Trophoblast cell (in vitro differentiated cells and primary cell): Measurements from ENCODE around the gene ALKBH4.

Experiments
- DNase-seq, 2 donors: peaks; one replicate each; pipeline ENCODE4 v3.0.0-alpha.2; 2016
- H2AFZ ChIP-seq: 2 replicates; pipeline ENCODE4 v1.6.1; 2013; ENCODE audit warnings: low read length, moderate library complexity, mild to moderate bottlenecking; ENCODE audit not compliant: insufficient read depth, poor library complexity
- H2AK5ac ChIP-seq: 2 replicates; pipeline ENCODE4 v1.6.1; 2013; ENCODE audit warnings: mild to moderate bottlenecking, low read length
- H2BK120ac ChIP-seq: 2 replicates; pipeline ENCODE4 v1.6.1; 2013; ENCODE audit warnings: low read length, mild to moderate bottlenecking, moderate library complexity; ENCODE audit not compliant: insufficient read depth, poor library complexity
- H2BK12ac ChIP-seq: 2 replicates; pipeline ENCODE4 v1.6.1; 2013; ENCODE audit warnings: mild to moderate bottlenecking, low read length, moderate library complexity
- H2BK5ac ChIP-seq: 2 replicates; pipeline ENCODE4 v1.6.1; 2013; ENCODE audit warnings: low read length, low read depth, moderate library complexity, mild to moderate bottlenecking; ENCODE audit not compliant: poor library complexity
- H3K14ac ChIP-seq: 2 replicates; pipeline ENCODE4 v1.6.1; 2013; ENCODE audit warnings: mild to moderate bottlenecking, low read length
- H3K18ac ChIP-seq: 2 replicates; pipeline ENCODE4 v1.6.1; 2013; ENCODE audit warnings: mild to moderate bottlenecking, low read length
- H3K23ac ChIP-seq: 2 replicates; pipeline ENCODE4 v1.6.1; 2013; ENCODE audit warnings: low read length
- H3K27ac ChIP-seq: 2 replicates; pipeline ENCODE4 v1.5.1; 2013; ENCODE audit warnings: low read depth, mild to moderate bottlenecking, inconsistent platforms, low read length, moderate library complexity
- H3K27me3 ChIP-seq: 2 replicates; pipeline ENCODE4 v1.6.1; 2013; ENCODE audit warnings: inconsistent platforms, mild to moderate bottlenecking, low read length, moderate library complexity; ENCODE audit not compliant: insufficient read depth
- H3K36me3 ChIP-seq, 2 experiments: 1 replicate in 1 of 2; 2 replicates in 1 of 2; pipeline ENCODE4 v1.6.1; 2013; ENCODE audit warnings: low read length in 2 of 2, mild to moderate bottlenecking in 2 of 2, moderate library complexity in 1 of 2; ENCODE audit not compliant: insufficient read depth in 2 of 2, control insufficient read depth in 1 of 2
- H3K4ac ChIP-seq: 2 replicates; pipeline ENCODE4 v1.6.1; 2013; ENCODE audit warnings: low read depth, mild to moderate bottlenecking, low read length, moderate library complexity
- H3K4me1 ChIP-seq, 2 experiments: 1 replicate in 1 of 2; 2 replicates in 1 of 2; pipeline ENCODE4 v1.6.1; 2013; ENCODE audit warnings: low read length in 2 of 2, mild to moderate bottlenecking in 2 of 2, moderate library complexity in 1 of 2; ENCODE audit not compliant: insufficient read depth in 2 of 2, control insufficient read depth in 1 of 2
- H3K4me2 ChIP-seq: 2 replicates; pipeline ENCODE4 v1.6.1; 2013; ENCODE audit warnings: inconsistent platforms, mild to moderate bottlenecking, low read length, moderate library complexity
- H3K4me3 ChIP-seq: 2 replicates; pipeline ENCODE4 v1.5.1; 2013; ENCODE audit warnings: mild to moderate bottlenecking, low read depth, low read length, inconsistent platforms
- H3K79me1 ChIP-seq: one replicate; pipeline ENCODE4 v1.6.1; 2013; ENCODE audit warnings: low read length
- H3K79me2 ChIP-seq: 2 replicates; pipeline ENCODE4 v1.6.1; 2013; ENCODE audit warnings: low read length, mild to moderate bottlenecking; ENCODE audit not compliant: control insufficient read depth, insufficient read depth, poor library complexity
- H3K9ac ChIP-seq: 2 replicates; pipeline ENCODE4 v1.6.1; 2013; ENCODE audit warnings: mild to moderate bottlenecking, low read length
- H3K9me3 ChIP-seq: 2 replicates; pipeline ENCODE4 v1.6.1; 2013; ENCODE audit warnings: low read depth, mild to moderate bottlenecking, control low read depth, inconsistent platforms, low read length; ENCODE audit not compliant: insufficient read depth
- H4K12ac ChIP-seq: 2 replicates; pipeline ENCODE4 v1.6.1; 2013; ENCODE audit warnings: low read depth, mild to moderate bottlenecking, low read length, moderate library complexity
- H4K8ac ChIP-seq: 2 replicates; pipeline ENCODE4 v1.6.1; 2013; ENCODE audit warnings: low read depth, mild to moderate bottlenecking, low read length, moderate library complexity
- H4K91ac ChIP-seq: one replicate; pipeline ENCODE4 v1.6.1; 2013; ENCODE audit warnings: low read depth, mild to moderate bottlenecking, low read length, moderate library complexity
- WGBS: extraction: QIAGEN DNeasy Blood & Tissue Kit; methylation state at CpG from one replicate; pipeline ENCODE4 v1.1.7; 2013; ENCODE audit warnings: missing lambda C conversion rate; ENCODE audit not compliant: insufficient read length, insufficient coverage; ENCODE audit errors: extremely low coverage; 5-methylcytosine and 5-hydroxymethylcytosine counted together

Gene ALKBH4

DNA sequence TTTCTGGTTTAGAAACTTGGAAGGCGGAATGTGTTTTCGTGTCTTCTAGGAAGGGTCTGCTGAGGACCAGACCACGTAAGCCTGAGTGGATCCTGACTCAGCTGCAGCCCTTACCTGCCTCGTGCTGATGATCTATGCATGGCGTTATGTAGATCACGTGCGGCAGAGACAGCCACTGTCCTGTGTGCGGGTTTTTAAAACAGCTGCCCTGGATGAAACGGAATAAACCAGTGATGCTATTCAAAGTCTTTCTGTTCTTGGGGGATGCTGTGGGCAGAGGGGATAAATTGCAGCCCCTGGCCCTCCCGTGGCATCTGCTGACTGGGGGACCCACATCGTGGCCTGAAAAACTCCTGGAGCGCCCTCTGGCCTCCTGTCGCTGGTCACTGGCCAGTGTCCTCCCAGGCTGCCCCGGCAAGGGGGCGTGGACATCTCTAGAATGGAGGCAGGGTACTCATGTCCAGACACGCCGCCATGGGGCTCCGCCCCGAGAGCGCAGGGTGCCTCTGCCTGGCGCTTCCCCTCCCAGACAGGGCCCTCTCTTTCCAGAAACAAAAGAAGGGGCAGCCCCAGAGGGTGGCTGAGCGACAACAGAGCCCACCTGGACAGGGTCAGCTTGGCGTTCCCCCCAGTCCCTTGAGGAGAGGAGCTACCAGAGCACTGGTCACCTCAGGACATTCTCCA is 13.2 kb downstream of the ALKBH4 start:
- H2AK5ac ChIP-seq, result no peak overlapping the region
- no peaks in the 10 kb centered on the region for H3K27me3 ChIP-seq
- WGBS, result no CpG with 5 or more reads among the region's 23 CpGs

GRCh38 chr7:102450242-102450641 is 14.4 kb downstream of the ALKBH4 start:
- no peak overlapping the region for H3K27ac ChIP-seq
- no peak for DNase-seq
- WGBS, result no CpG with 5 or more reads among the region's 6 CpGs

More for the DNA sequence above, 13.2 kb downstream of the ALKBH4 start:
- Histone ChIP-seq H2BK120ac (no peak overlapping the region), H3K4me2 (peak overlapping the region; percentile 5), H3K36me3 (peaks cover 20 to 21% of the 10 kb centered on the region in 2 experiments), H3K14ac (no peak overlapping the region), H3K9me3 (no peaks in the 10 kb centered on the region), H3K79me2 (no peaks in the 10 kb centered on the region), H3K4ac (no peak overlapping the region), H3K4me3 (no peak overlapping the region), H4K12ac (peak overlapping the region; percentile 39), H3K27ac (no peak overlapping the region), H3K18ac (peak overlapping the region; percentile 71), H3K9ac (no peak overlapping the region), H3K23ac (no peak overlapping the region), H4K8ac (peak overlapping the region; percentile 24), H2BK5ac (no peak overlapping the region), H3K4me1 (peaks cover 3 to 5% of the 10 kb centered on the region in 2 experiments), H2AFZ (no peak overlapping the region), H3K79me1 (peaks cover 2% of the 10 kb centered on the region), H2BK12ac (no peak overlapping the region), H4K91ac (peak overlapping the region; percentile 40)
- peak; percentile 71 to 76 for DNase-seq

DNA sequence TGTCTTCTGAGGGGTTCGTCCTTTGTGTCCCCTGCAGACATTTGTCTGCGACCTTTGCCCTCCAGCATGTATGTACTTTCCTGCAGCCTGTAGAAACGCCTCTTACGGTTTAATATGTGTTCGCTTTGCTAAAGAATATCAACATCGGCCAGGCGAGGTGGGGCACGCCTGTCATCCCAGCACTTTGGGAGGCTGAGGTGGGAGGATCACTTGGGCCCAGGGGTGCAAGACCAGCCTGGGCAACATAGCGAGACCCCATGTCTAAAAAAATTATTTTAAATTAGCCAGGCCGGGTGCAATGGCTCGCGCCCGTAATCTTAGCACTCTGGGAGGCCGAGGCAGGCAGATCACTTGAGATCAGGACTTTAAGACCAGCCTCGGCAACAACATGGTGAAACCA is 15.5 kb downstream of the ALKBH4 start:
- no peak overlapping the region for H3K4me3 ChIP-seq
- no peak overlapping the region for H2BK5ac ChIP-seq
- H3K23ac ChIP-seq, result no peak overlapping the region
- H3K4me1 ChIP-seq, result peaks cover 3 to 5% of the 10 kb centered on the region in 2 experiments
- H2AK5ac ChIP-seq, result no peak overlapping the region
- H3K79me1 ChIP-seq, result peaks cover 2% of the 10 kb centered on the region
- DNase-seq, result no peak
- H2BK12ac ChIP-seq, result no peak overlapping the region
- peaks cover 22 to 27% of the 10 kb centered on the region in 2 experiments for H3K36me3 ChIP-seq
- no peak overlapping the region for H4K12ac ChIP-seq
- H3K4me2 ChIP-seq, result no peak overlapping the region
- no peaks in the 10 kb centered on the region for H3K79me2 ChIP-seq
- H3K27me3 ChIP-seq, result no peaks in the 10 kb centered on the region
- no peak overlapping the region for H3K14ac ChIP-seq
- H3K9ac ChIP-seq, result no peak overlapping the region
- H2AFZ ChIP-seq, result no peak overlapping the region
- no peak overlapping the region for H3K27ac ChIP-seq
- H2BK120ac ChIP-seq, result no peak overlapping the region
- WGBS, result no CpG with 5 or more reads among the region's 15 CpGs
- H4K8ac ChIP-seq, result no peak overlapping the region
- no peak overlapping the region for H3K18ac ChIP-seq
- H3K4ac ChIP-seq, result no peak overlapping the region
- no peaks in the 10 kb centered on the region for H3K9me3 ChIP-seq
- no peak overlapping the region for H4K91ac ChIP-seq

More at GRCh38 chr7:102450242-102450641, 14.4 kb downstream of the ALKBH4 start:
- no peaks in the 10 kb centered on the region for H3K27me3 ChIP-seq
- H3K23ac ChIP-seq, result no peak overlapping the region
- H3K4me2 ChIP-seq, result no peak overlapping the region
- peaks cover 3 to 5% of the 10 kb centered on the region in 2 experiments for H3K4me1 ChIP-seq
- H2AFZ ChIP-seq, result no peak overlapping the region
- H3K79me2 ChIP-seq, result no peaks in the 10 kb centered on the region
- H4K91ac ChIP-seq, result no peak overlapping the region
- no peak overlapping the region for H3K4me3 ChIP-seq
- H4K12ac ChIP-seq, result no peak overlapping the region
- H2BK5ac ChIP-seq, result no peak overlapping the region
- no peak overlapping the region for H4K8ac ChIP-seq
- H3K9ac ChIP-seq, result peak overlapping the region; percentile 38
- no peak overlapping the region for H2BK12ac ChIP-seq
- no peak overlapping the region for H2AK5ac ChIP-seq
- H2BK120ac ChIP-seq, result no peak overlapping the region
- H3K4ac ChIP-seq, result no peak overlapping the region
- no peaks in the 10 kb centered on the region for H3K9me3 ChIP-seq
- H3K18ac ChIP-seq, result no peak overlapping the region
- peaks cover 19 to 24% of the 10 kb centered on the region in 2 experiments for H3K36me3 ChIP-seq
- peaks cover 2% of the 10 kb centered on the region for H3K79me1 ChIP-seq
- H3K14ac ChIP-seq, result no peak overlapping the region

GRCh38 chr7:102447311-102447710 is 17.4 kb downstream of the ALKBH4 start:
- no peaks in the 10 kb centered on the region for H3K9me3 ChIP-seq
- H4K91ac ChIP-seq, result no peak overlapping the region
- H3K4me3 ChIP-seq, result no peak overlapping the region
- no peaks in the 10 kb centered on the region for H3K27me3 ChIP-seq
- H3K18ac ChIP-seq, result no peak overlapping the region
- no peak overlapping the region for H3K27ac ChIP-seq
- H3K79me1 ChIP-seq, result peaks cover 2% of the 10 kb centered on the region
- no peak overlapping the region for H3K23ac ChIP-seq
- no peak overlapping the region for H2BK5ac ChIP-seq
- no peak overlapping the region for H2AFZ ChIP-seq
- no peak overlapping the region for H3K14ac ChIP-seq
- peaks cover 3 to 5% of the 10 kb centered on the region in 2 experiments for H3K4me1 ChIP-seq
- no peaks in the 10 kb centered on the region for H3K79me2 ChIP-seq
- WGBS, result no CpG with 5 or more reads among the region's 14 CpGs
- DNase-seq, result no peak
- peaks cover 22 to 27% of the 10 kb centered on the region in 2 experiments for H3K36me3 ChIP-seq
- H3K9ac ChIP-seq, result no peak overlapping the region
- H4K12ac ChIP-seq, result no peak overlapping the region
- no peak overlapping the region for H3K4ac ChIP-seq
- no peak overlapping the region for H2AK5ac ChIP-seq
- no peak overlapping the region for H4K8ac ChIP-seq
- no peak overlapping the region for H2BK120ac ChIP-seq
- no peak overlapping the region for H3K4me2 ChIP-seq
- no peak overlapping the region for H2BK12ac ChIP-seq
